ENCODE data around the gene AUP1.
A peak's percentile ranks its signal among the peaks of the same experiment; 100 is the strongest.

Gene AUP1

GRCh38 chr2:74482801-74483674 lies 46.5 kb downstream of the AUP1 start, which contains the start of the genes CCDC142 and TTC31:
TSS of gene CCDC142 (minus strand) at chr2:74482998. CDS start at chr2:74482837, 161 bp downstream.
TSS of gene TTC31 (plus strand) at chr2:74483081. CDS start at chr2:74483096, 15 bp downstream.
- peak within 1 kb of the TSS; percentile 69 for H3K9ac ChIP-seq (ENCODE audit: low read length)
- peaks cover 26% of the 10 kb centered on the region for H3K4me1 ChIP-seq (ENCODE audit: insufficient read depth, low read length)
- H3K27me3 ChIP-seq (ENCODE audit: control insufficient read depth in 1 of 2, insufficient read depth in 2 of 2, low read length in 2 of 2), result no peaks in the 10 kb centered on the region
- no peaks in the 10 kb centered on the region for H3K9me3 ChIP-seq (ENCODE audit: low read length)
- H3K36me3 ChIP-seq (ENCODE audit: insufficient read depth, low read length), result peaks cover 26% of the 10 kb centered on the region
- H3K4me3 ChIP-seq (ENCODE audit: low read depth in 1 of 2, low read length in 2 of 2), result peak within 1 kb of the TSS; percentile 85 to 99
- peak within 1 kb of the TSS; percentile 93 for H3K27ac ChIP-seq (ENCODE audit: low read depth, low read length)

DNA sequence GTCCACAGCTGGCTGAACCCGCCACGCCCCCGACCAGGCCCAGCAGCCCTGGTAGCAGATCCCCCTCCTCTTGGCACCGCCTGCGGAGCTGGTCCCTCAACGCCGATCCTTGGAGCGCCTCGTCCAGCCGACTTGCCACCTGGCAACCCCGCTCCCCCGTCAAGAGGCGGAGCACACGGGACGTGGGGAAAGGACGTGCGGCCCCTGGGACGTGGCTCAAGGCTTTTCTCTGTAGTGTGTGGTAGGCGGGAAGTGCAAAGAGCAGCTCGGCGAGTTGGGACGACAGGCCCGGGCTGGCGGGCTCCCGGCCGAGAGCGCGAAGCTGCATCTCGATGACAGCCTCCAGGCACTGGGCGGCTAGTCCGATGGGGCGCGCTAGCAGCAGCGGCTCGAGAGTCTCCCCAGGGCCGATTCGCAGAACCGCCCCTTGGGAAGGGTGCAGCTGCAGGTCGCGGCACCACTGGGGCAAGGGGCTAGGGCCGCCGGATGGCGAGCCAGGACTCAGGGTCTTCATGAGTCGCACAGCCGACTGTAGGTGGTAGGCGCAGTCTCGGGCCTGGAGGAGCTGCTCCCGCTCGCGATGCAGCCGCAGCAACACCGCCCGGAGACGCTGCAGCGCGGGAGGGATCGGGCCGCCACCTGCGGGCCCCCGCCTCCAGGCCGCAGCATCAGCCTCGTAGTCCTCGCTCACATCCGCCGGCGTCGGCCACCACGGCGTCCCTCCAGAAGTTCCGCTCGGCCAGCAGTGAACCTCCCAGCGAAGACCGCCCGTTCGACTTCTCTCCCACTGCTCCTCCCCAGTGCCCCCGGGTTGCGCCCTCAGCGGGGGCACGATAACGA lies 47.3 kb downstream of the AUP1 start:
- peaks cover 26% of the 10 kb centered on the region for H3K4me1 ChIP-seq (ENCODE audit: insufficient read depth, low read length)
- H3K36me3 ChIP-seq (ENCODE audit: insufficient read depth, low read length), result peaks cover 29% of the 10 kb centered on the region
- H3K27me3 ChIP-seq (ENCODE audit: control insufficient read depth in 1 of 2, insufficient read depth in 2 of 2, low read length in 2 of 2), result no peaks in the 10 kb centered on the region
- no peaks in the 10 kb centered on the region for H3K9me3 ChIP-seq (ENCODE audit: low read length)
- H3K9ac ChIP-seq (ENCODE audit: low read length), result peak overlapping the region; percentile 69
- peak overlapping the region; percentile 85 to 99 for H3K4me3 ChIP-seq (ENCODE audit: low read depth in 1 of 2, low read length in 2 of 2)
- H3K27ac ChIP-seq (ENCODE audit: low read depth, low read length), result peak overlapping the region; percentile 93

- Histone ChIP-seq H3K4me1 (ENCODE audit: insufficient read depth, low read length) (peaks cover 26% of the 10 kb centered on the region), H3K9me3 (ENCODE audit: low read length) (no peaks in the 10 kb centered on the region), H3K27ac (ENCODE audit: low read depth, low read length) (no peak overlapping the region), H3K27me3 (ENCODE audit: control insufficient read depth in 1 of 2, insufficient read depth in 2 of 2, low read length in 2 of 2) (no peaks in the 10 kb centered on the region), H3K4me3 (ENCODE audit: low read depth in 1 of 2, low read length in 2 of 2) (peak overlapping the region; percentile 85 to 99), H3K36me3 (ENCODE audit: insufficient read depth, low read length) (peaks cover 28% of the 10 kb centered on the region), H3K9ac (ENCODE audit: low read length) (peak overlapping the region; percentile 69)
Measured at GRCh38 chr2:74481431-74481830, 48.1 kb downstream of the AUP1 start.
